H1 (cell line): ENCODE data around the gene GFI1B. TPM values are rescaled to one million over a fixed set of nuclear protein-coding genes. Genes with fewer than 3 reads are reported as not detected.

ENCODE experiments used
- CTCF ChIA-PET: fragments of 300-600 bp; sonication (Branson Sonifier 250); formaldehyde crosslinking; loops from one replicate; lab custom pipeline; 2021; ENCODE audit not compliant: partially characterized antibody; lab: Charles Lee
- POLR2A ChIA-PET: fragments of 300-600 bp; sonication (Branson Sonifier 250); formaldehyde crosslinking; loops from one replicate; lab custom pipeline; 2021; ENCODE audit warnings: inconsistent platforms; ENCODE audit not compliant: partially characterized antibody; lab: Charles Lee
- DNase-seq, 2 experiments: peaks; one replicate each; pipeline versions ENCODE4 v3.0.0 to v3.0.0-alpha.2; 2010 to 2022; ENCODE audit warnings: low spot score in 2 of 2, low read depth in 1 of 2, mixed read lengths in 1 of 2
- FAIRE-seq: peaks from 2 replicates; lab custom pipeline; 2011; peaks lifted over from hg19 to GRCh38; lab: Jason Lieb, UNC
- H2AFZ ChIP-seq: 2 replicates; pipeline ENCODE4 v1.8.1; 2012; ENCODE audit warnings: low read length, inconsistent platforms
- H2AK5ac ChIP-seq: 2 replicates; pipeline ENCODE4 v1.6.1; 2013; ENCODE audit warnings: low read depth, low read length
- H2BK120ac ChIP-seq: replicated peaks from 2 replicates; pipeline ENCODE3; 2013; ENCODE audit warnings: low read depth, low read length, inconsistent platforms
- H2BK12ac ChIP-seq: 2 replicates; pipeline ENCODE4 v1.6.1; 2013; ENCODE audit warnings: low read depth, low read length
- H2BK15ac ChIP-seq: 2 replicates; pipeline ENCODE4 v1.6.1; 2013; ENCODE audit warnings: low read length
- H2BK20ac ChIP-seq: 2 replicates; pipeline ENCODE4 v1.6.1; 2013; ENCODE audit warnings: low read length
- H2BK5ac ChIP-seq: 2 replicates; pipeline ENCODE4 v1.6.1; 2013; ENCODE audit warnings: low read depth, low read length
- H3K14ac ChIP-seq: 2 replicates; pipeline ENCODE4 v1.6.1; 2013; ENCODE audit warnings: inconsistent platforms; ENCODE audit not compliant: insufficient read length
- H3K18ac ChIP-seq: 2 replicates; pipeline ENCODE4 v1.6.1; 2013; ENCODE audit warnings: low read length; ENCODE audit errors: extremely low read depth
- H3K23ac ChIP-seq: 2 replicates; pipeline ENCODE4 v1.6.1; 2013; ENCODE audit warnings: inconsistent platforms; ENCODE audit not compliant: insufficient read length
- H3K23me2 ChIP-seq: 2 replicates; pipeline ENCODE4 v1.6.1; 2013; ENCODE audit warnings: low read depth, low read length
- H3K27ac ChIP-seq: 2 replicates; pipeline ENCODE4 v1.6.1; 2011; ENCODE audit warnings: low read depth, low read length, inconsistent platforms
- H3K27me3 ChIP-seq, 4 experiments: replicated peaks in 1 of 4; 1 replicate in 1 of 4; 2 replicates in 3 of 4; pipeline versions ENCODE4 v1.6.1 to v1.8.1; 2011 to 2013; ENCODE audit warnings: low read length in 3 of 4, mild to moderate bottlenecking in 3 of 4, inconsistent platforms in 2 of 4, mixed read lengths in 2 of 4, moderate library complexity in 1 of 4; ENCODE audit not compliant: control insufficient read depth in 3 of 4, insufficient read depth in 3 of 4; ENCODE audit errors: extremely low read depth in 1 of 4
- H3K36me3 ChIP-seq, 4 experiments: 2 replicates each; pipeline versions ENCODE4 v1.6.1 to v1.8.1; 2011 to 2013; ENCODE audit warnings: mild to moderate bottlenecking in 4 of 4, low read length in 3 of 4, moderate library complexity in 2 of 4, control low read depth in 1 of 4, inconsistent platforms in 1 of 4; ENCODE audit not compliant: insufficient read depth in 4 of 4, control insufficient read depth in 2 of 4
- H3K4ac ChIP-seq: replicated peaks from 2 replicates; pipeline ENCODE3; 2013; ENCODE audit warnings: low read length, low read depth, mixed read lengths, inconsistent platforms; ENCODE audit not compliant: insufficient read length
- H3K4me1 ChIP-seq, 4 experiments: replicated peaks in 1 of 4; 1 replicate in 1 of 4; 2 replicates in 3 of 4; pipeline versions ENCODE4 v1.6.1 to v1.8.1; 2011 to 2013; ENCODE audit warnings: low read length in 3 of 4, inconsistent platforms in 2 of 4, mixed read lengths in 1 of 4; ENCODE audit not compliant: insufficient read depth in 4 of 4, control insufficient read depth in 3 of 4
- H3K4me2 ChIP-seq, 2 experiments: 2 replicates each; pipeline versions ENCODE4 v1.6.1 to v1.8.1; 2011 to 2013; ENCODE audit warnings: low read depth in 2 of 2, low read length in 2 of 2, control low read depth in 1 of 2, inconsistent platforms in 1 of 2, mild to moderate bottlenecking in 1 of 2; ENCODE audit not compliant: insufficient read depth in 1 of 2
- H3K4me3 ChIP-seq, 4 experiments: fragments of 200-600, 300-600 bp in 1 of 4; sonication (generic), shearing (Covaris generic), sonication (Bioruptor Twin) in 1 of 4; 2 replicates each; pipeline versions ENCODE4 v1.5.1 to v1.8.1; 2011 to 2016; ENCODE audit warnings: low read length in 4 of 4, low read depth in 3 of 4, control low read depth in 2 of 4, inconsistent platforms in 2 of 4, mild to moderate bottlenecking in 2 of 4, mixed read lengths in 1 of 4, moderate library complexity in 1 of 4; ENCODE audit not compliant: insufficient read depth in 2 of 4; ENCODE audit errors: extremely low read depth in 1 of 4
- H3K56ac ChIP-seq: replicated peaks from 2 replicates; pipeline ENCODE3; 2013; ENCODE audit warnings: low read depth, mild to moderate bottlenecking, mixed read lengths, low read length, inconsistent platforms; ENCODE audit not compliant: insufficient read length
- H3K79me1 ChIP-seq: 2 replicates; pipeline ENCODE4 v1.6.1; 2013; ENCODE audit warnings: low read depth, low read length, control low read depth
- H3K79me2 ChIP-seq, 2 experiments: 2 replicates each; pipeline versions ENCODE4 v1.6.1 to v1.8.1; 2012 to 2013; ENCODE audit warnings: low read length in 2 of 2, mild to moderate bottlenecking in 2 of 2, inconsistent platforms in 1 of 2; ENCODE audit not compliant: insufficient read depth in 2 of 2, control insufficient read depth in 1 of 2
- H3K9ac ChIP-seq, 4 experiments: replicated peaks in 1 of 4; 1 replicate in 1 of 4; 2 replicates in 3 of 4; pipeline versions ENCODE4 v1.6.1 to v1.8.1; 2011 to 2013; ENCODE audit warnings: low read depth in 3 of 4, low read length in 3 of 4, control low read depth in 2 of 4, mild to moderate bottlenecking in 2 of 4, moderate library complexity in 2 of 4, inconsistent platforms in 1 of 4; ENCODE audit errors: extremely low read depth in 1 of 4
- H3K9me3 ChIP-seq, 2 experiments: 2 replicates each; pipeline versions ENCODE4 v1.6.1 to v1.8.1; 2012 to 2013; ENCODE audit warnings: mild to moderate bottlenecking in 2 of 2, moderate library complexity in 2 of 2, control low read depth in 1 of 2, inconsistent platforms in 1 of 2, low read depth in 1 of 2, low read length in 1 of 2, mixed read lengths in 1 of 2; ENCODE audit not compliant: insufficient read depth in 2 of 2
- H4K20me1 ChIP-seq, 2 experiments: replicated peaks in 1 of 2; 2 replicates each; pipeline versions ENCODE3 to v1.8.1; 2011 to 2013; ENCODE audit warnings: inconsistent platforms in 2 of 2, low read length in 2 of 2, mild to moderate bottlenecking in 1 of 2; ENCODE audit not compliant: insufficient read depth in 2 of 2, control insufficient read depth in 1 of 2
- H4K5ac ChIP-seq: 2 replicates; pipeline ENCODE4 v1.6.1; 2013; ENCODE audit warnings: low read length, low read depth, mixed read lengths, inconsistent platforms; ENCODE audit not compliant: insufficient read length
- H4K8ac ChIP-seq: 2 replicates; pipeline ENCODE4 v1.8.0; 2013; ENCODE audit warnings: mild to moderate bottlenecking, moderate library complexity, low read length, inconsistent platforms; ENCODE audit not compliant: insufficient read depth; ENCODE audit errors: extremely low read depth
- H4K91ac ChIP-seq: replicated peaks from 2 replicates; pipeline ENCODE3; 2013; ENCODE audit warnings: low read length, mixed read lengths, inconsistent platforms; ENCODE audit not compliant: insufficient read length
- BCL11A ChIP-seq, 2 experiments: IDR thresholded peaks; one replicate each; pipeline ENCODE4 v1.6.1; 2011; ENCODE audit warnings: low read depth in 2 of 2, low read length in 2 of 2, mild to moderate bottlenecking in 2 of 2
- CBX5 ChIP-seq: fragments of 300-800, 300-1000 bp; sonication (generic); IDR thresholded peaks from 2 replicates; pipeline ENCODE4 v1.7.1; 2016; ENCODE audit warnings: antibody characterized with exemption, low read length, low read depth
- CTBP2 ChIP-seq: IDR thresholded peaks from 2 replicates; pipeline ENCODE4 v1.7.0; 2011; ENCODE audit warnings: borderline replicate concordance, mild to moderate bottlenecking, moderate library complexity, mixed read lengths, low read length; ENCODE audit not compliant: insufficient read depth, insufficient read length
- KDM4A ChIP-seq: IDR thresholded peaks from one replicate; pipeline ENCODE4 v1.7.1; 2012; ENCODE audit warnings: low read depth, mild to moderate bottlenecking, moderate library complexity, low read length, inconsistent platforms; ENCODE audit not compliant: severe bottlenecking
- POLR2A ChIP-seq, 2 experiments: IDR thresholded peaks; 1 replicate in 1 of 2; 2 replicates in 1 of 2; pipeline ENCODE4 v1.6.1; 2011; ENCODE audit warnings: low read depth in 2 of 2, low read length in 2 of 2, mild to moderate bottlenecking in 2 of 2; ENCODE audit errors: control extremely low read depth in 1 of 2
- POLR2AphosphoS5 ChIP-seq: IDR thresholded peaks from 2 replicates; pipeline ENCODE4 v1.6.1; 2011; ENCODE audit warnings: low read depth, low read length
- POU5F1 ChIP-seq: IDR thresholded peaks from 2 replicates; pipeline ENCODE4 v1.6.1; 2011; ENCODE audit warnings: low read depth, mild to moderate bottlenecking, low read length, moderate library complexity
- RFX5 ChIP-seq: IDR thresholded peaks from 2 replicates; pipeline ENCODE4 v1.6.1; 2011; ENCODE audit warnings: low read depth, low read length, improper control_type of control experiment, borderline replicate concordance
- RNF2 ChIP-seq: fragments of 200-900, 300-1000 bp; sonication (generic); IDR thresholded peaks from 2 replicates; pipeline ENCODE4 v1.7.1; 2016; ENCODE audit warnings: borderline replicate concordance, low read depth, mild to moderate bottlenecking, antibody characterized with exemption, low read length; ENCODE audit not compliant: poor library complexity, severe bottlenecking; ENCODE audit errors: missing control alignments
- SRF ChIP-seq: IDR thresholded peaks from 2 replicates; pipeline ENCODE4 v1.6.1; 2011; ENCODE audit warnings: mild to moderate bottlenecking, low read depth, low read length, moderate library complexity
- TBP ChIP-seq: IDR thresholded peaks from 2 replicates; pipeline ENCODE4 v1.6.1; 2011; ENCODE audit warnings: low read depth, low read length, improper control_type of control experiment
- WGBS, 2 experiments: shearing (Covaris generic) in 1 of 2; methylation state at CpG; one replicate each; pipeline versions ENCODE4 v1.1.6 to v1.1.7; 2013 to 2015; ENCODE audit warnings: low lambda C conversion rate in 2 of 2, mixed read lengths in 2 of 2, inconsistent platforms in 1 of 2, low coverage in 1 of 2, missing lambda C conversion rate in 1 of 2; ENCODE audit not compliant: insufficient replicate concordance in 2 of 2, insufficient coverage in 1 of 2, insufficient read length in 1 of 2; ENCODE audit errors: extremely low coverage in 1 of 2, missing lambda C conversion rate in 1 of 2; 5-methylcytosine and 5-hydroxymethylcytosine counted together
- polyA plus RNA-seq, 7 experiments: library from polyadenylated mRNA; depleted of rRNA in 3 of 7; stranded (reverse) in 5 of 7; unstranded in 2 of 7; fragments of >200 nt in 5 of 7; fragments of 200-250 nt in 2 of 7; gene quantifications; 1 replicate in 5 of 7; 2 replicates in 1 of 7; 4 replicates in 1 of 7; pipeline versions ENCODE4 v1.2.1 to v1.2.3, GENCODE V29; 2011 to 2013; ENCODE audit warnings: missing spikeins in 2 of 7, mixed read lengths in 2 of 7
- total RNA-seq: library from RNA; stranded (reverse); fragmentation: NEBNext Ultra II Directional; extraction: Animal tissue kit (Norgen Biotek cat#: 25700); gene quantifications from 2 replicates; pipeline ENCODE4 v1.2.1, GENCODE V29; 2021
- TF ChIP-seq, protein P1 (sequence below): IDR thresholded peaks from 2 replicates; pipeline ENCODE4 v1.6.1; 2011; ENCODE audit warnings: low read length, improper control_type of control experiment

Gene GFI1B
- total and polyA plus RNA-seq, 2 of the 8 experiments (the other 6 are each of a cell fraction or from before 2014, with no cell fraction given), result 0.09 to 0.11 TPM

GRCh38 chr9:132986114-132986513 is 7.6 kb downstream of the GFI1B start:
- ChIA-PET POLR2A (no interaction called here), CTCF (interaction anchor here (0.9 to 3.0 kb wide), 5 partner anchors 19 to 84 kb away, joined by 3 to 10 read pairs (median 3); no protein-coding TSS in a partner anchor)
- Histone ChIP-seq H4K5ac (no peak overlapping the region), H3K4me1 (no peaks in the 10 kb centered on the region; a peak in 1 of 7 replicates), H2BK12ac (no peak overlapping the region), H3K14ac (no peak overlapping the region), H2BK5ac (no peak overlapping the region), H3K23ac (no peak overlapping the region), H4K20me1 (no peaks in the 10 kb centered on the region), H3K9ac (no peak overlapping the region), H2AFZ (no peak overlapping the region), H3K9me3 (no peaks in the 10 kb centered on the region), H3K18ac (no peak overlapping the region), H3K4me3 (no peak overlapping the region), H2BK20ac (no peak overlapping the region), H2AK5ac (no peak overlapping the region), H4K8ac (no peak overlapping the region), H3K56ac (no peak overlapping the region), H4K91ac (no peak overlapping the region), H3K36me3 (no peaks in the 10 kb centered on the region), H3K27ac (no peak overlapping the region), H2BK120ac (no peak overlapping the region), H3K79me2 (no peaks in the 10 kb centered on the region), H3K27me3 (peaks cover 0 to 5% (median 1%) of the 10 kb centered on the region in 4 experiments; a peak in 2 of 7 replicates), H3K4me2 (no peak overlapping the region), H2BK15ac (no peak overlapping the region), H3K4ac (no peak overlapping the region), H3K79me1 (no peaks in the 10 kb centered on the region), H3K23me2 (no peaks in the 10 kb centered on the region)
- FAIRE-seq, result no peak
- 87% methylated on average over 13 of the region's 13 CpGs; no CpG with 5 or more reads in 1 of the 2 experiments for WGBS, 2 experiments
- no peak for DNase-seq
- TF ChIP-seq SRF, result no peak
- TF ChIP-seq RNF2, result no peak
- TF ChIP-seq, protein P1, sequence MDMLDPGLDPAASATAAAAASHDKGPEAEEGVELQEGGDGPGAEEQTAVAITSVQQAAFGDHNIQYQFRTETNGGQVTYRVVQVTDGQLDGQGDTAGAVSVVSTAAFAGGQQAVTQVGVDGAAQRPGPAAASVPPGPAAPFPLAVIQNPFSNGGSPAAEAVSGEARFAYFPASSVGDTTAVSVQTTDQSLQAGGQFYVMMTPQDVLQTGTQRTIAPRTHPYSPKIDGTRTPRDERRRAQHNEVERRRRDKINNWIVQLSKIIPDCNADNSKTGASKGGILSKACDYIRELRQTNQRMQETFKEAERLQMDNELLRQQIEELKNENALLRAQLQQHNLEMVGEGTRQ, result no peak
- TF ChIP-seq CBX5, result no peak
- no peak for TF ChIP-seq POLR2A (IDR thresholded peaks at IDR 0.05; ENCODE audit: control extremely low read depth in 1 of 2, low read depth in 2 of 2, low read length in 2 of 2)
- no peak for TF ChIP-seq TBP
- TF ChIP-seq BCL11A (IDR thresholded peaks at IDR 0.05; ENCODE audit: low read depth in 2 of 2, low read length in 2 of 2), result no peak
- TF ChIP-seq CTBP2, result no peak
- TF ChIP-seq POLR2AphosphoS5, result no peak
- TF ChIP-seq POU5F1, result no peak
- TF ChIP-seq KDM4A, result no peak
- TF ChIP-seq RFX5, result no peak
